PC-9 (cell line): Measurements from ENCODE around the gene WIPI1. TPM values are rescaled to one million over a fixed set of nuclear protein-coding genes. Genes with fewer than 3 reads are reported as not detected.

Source experiments
- BruUV-seq: library from RNA; stranded (reverse); fragments of 400-500 nt; replicated peaks from 2 replicates; lab custom pipeline; 2021; lab: Mats Ljungman, UMichigan
- CTCF ChIA-PET: fragments of 300-600 bp; sonication (Branson Sonifier 250); formaldehyde crosslinking; loops from one replicate; lab custom pipeline; 2022; ENCODE audit warnings: antibody characterized with exemption; lab: Charles Lee
- POLR2A ChIA-PET: fragments of 300-600 bp; sonication (Branson Sonifier 250); formaldehyde crosslinking; loops from one replicate; lab custom pipeline; 2022; ENCODE audit warnings: antibody characterized with exemption; ENCODE audit not compliant: unreplicated experiment; lab: Charles Lee
- DNase-seq, 2 experiments: peaks; one replicate each; pipeline versions ENCODE4 v3.0.0 to v3.0.0-alpha.2; 2015 to 2022; ENCODE audit warnings: mixed read lengths in 1 of 2
- H2AFZ ChIP-seq: fragments of 200-600 bp; sonication (generic); 2 replicates; pipeline ENCODE4 v1.8.1; 2017; ENCODE audit warnings: antibody characterized with exemption
- H3F3A ChIP-seq: fragments of 200-600 bp; sonication (generic); 2 replicates; pipeline ENCODE4 v1.8.1; 2017; ENCODE audit warnings: antibody characterized with exemption, mild to moderate bottlenecking, low read depth; ENCODE audit not compliant: insufficient read depth
- H3K27ac ChIP-seq: fragments of 200-600 bp; sonication (generic); 2 replicates; pipeline ENCODE4 v1.6.1; 2016; ENCODE audit warnings: mixed run types
- H3K27me3 ChIP-seq: fragments of 200-600 bp; sonication (generic); 2 replicates; pipeline ENCODE4 v1.6.1; 2016; ENCODE audit warnings: low read depth, mixed run types; ENCODE audit not compliant: insufficient read depth
- H3K36me3 ChIP-seq: fragments of 200-600 bp; sonication (generic); 2 replicates; pipeline ENCODE4 v1.6.1; 2016; ENCODE audit warnings: low read depth, mixed run types
- H3K4me1 ChIP-seq: fragments of 200-600 bp; sonication (generic); replicated peaks from 2 replicates; pipeline ENCODE4 v1.6.1; 2016; ENCODE audit warnings: mixed run types; ENCODE audit not compliant: insufficient read depth
- H3K4me2 ChIP-seq: fragments of 200-600 bp; sonication (generic); 2 replicates; pipeline ENCODE4 v1.6.1; 2017; ENCODE audit warnings: mixed run types
- H3K4me3 ChIP-seq: fragments of 200-600 bp; sonication (generic); 2 replicates; pipeline ENCODE4 v1.6.1; 2016; ENCODE audit warnings: mixed run types
- H3K79me2 ChIP-seq: fragments of 200-600 bp; sonication (generic); 2 replicates; pipeline ENCODE4 v1.6.1; 2017; ENCODE audit warnings: low read depth, mixed run types
- H3K9me2 ChIP-seq: fragments of 200-600 bp; sonication (generic); 2 replicates; pipeline ENCODE4 v1.8.1; 2017; ENCODE audit warnings: mild to moderate bottlenecking; ENCODE audit not compliant: insufficient read depth
- H3K9me3 ChIP-seq: fragments of 200-600 bp; sonication (generic); 2 replicates; pipeline ENCODE4 v1.8.1; 2016; ENCODE audit warnings: low read depth; ENCODE audit not compliant: insufficient read depth
- H4K20me1 ChIP-seq: fragments of 200-600 bp; sonication (generic); 2 replicates; pipeline ENCODE4 v1.8.1; 2017; ENCODE audit not compliant: insufficient read depth
- EZH2 ChIP-seq: fragments of 200-600 bp; sonication (generic); IDR thresholded peaks from 2 replicates; pipeline ENCODE4 v1.8.0; 2017; ENCODE audit warnings: antibody characterized with exemption, low read depth
- intact Hi-C: fragments of 100-400 bp; cut with micrococcal nuclease; formaldehyde crosslinking; loops from one replicate; pipeline ENCODE4 v1.10.0; 2022; ENCODE audit not compliant: unreplicated experiment
- total RNA-seq: library from RNA; stranded (reverse); gene quantifications from 2 replicates; pipeline ENCODE4 v1.2.3, GENCODE V29; 2021
- TF ChIP-seq, protein P1 (sequence below): fragments of 200-600 bp; sonication (generic); conservative IDR thresholded peaks from 2 replicates; pipeline ENCODE4 v1.6.1; 2017; ENCODE audit warnings: mixed run types, antibody characterized with exemption, mild to moderate bottlenecking, moderate library complexity

WIPI1 gene
- total RNA-seq, 1 experiment from 2014 or later = 11.2 TPM

DNA sequence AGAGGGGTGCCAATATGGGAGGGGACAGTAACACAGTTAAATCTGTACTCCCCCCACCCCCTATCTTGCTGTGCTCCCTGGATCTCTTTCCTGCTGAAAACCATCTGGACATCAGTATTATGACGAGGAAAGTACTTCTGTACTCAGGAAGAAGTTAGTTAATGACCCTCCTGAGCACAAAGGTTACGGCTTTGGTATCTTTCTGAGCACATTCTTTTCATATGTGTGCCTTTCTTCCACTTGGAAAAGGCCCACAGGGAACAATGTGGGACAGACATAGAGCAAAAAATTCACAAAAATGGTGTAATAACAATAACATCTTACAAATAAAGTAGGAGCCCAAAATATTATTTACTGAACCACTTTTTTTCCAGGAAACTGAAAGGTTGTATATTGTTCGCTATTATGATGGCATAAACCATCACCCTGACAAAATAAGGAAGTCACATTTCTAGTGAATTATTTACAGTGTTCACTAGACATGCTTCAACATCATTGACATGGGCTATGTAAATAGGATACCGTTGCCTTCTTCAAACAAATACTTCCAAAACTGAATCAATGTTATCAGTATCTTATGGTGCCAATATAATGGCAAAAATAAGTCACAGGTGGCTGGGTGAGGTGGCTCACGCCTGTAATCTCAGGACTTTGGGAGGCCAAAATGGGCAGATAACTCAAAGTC lies 5.5 kb downstream of the WIPI1 start:
- Histone ChIP-seq H3K79me2 (no peaks in the 10 kb centered on the region), H3K27me3 (no peaks in the 10 kb centered on the region), H3K9me3 (no peaks in the 10 kb centered on the region), H4K20me1 (no peaks in the 10 kb centered on the region), H2AFZ (no peak overlapping the region), H3K9me2 (no peaks in the 10 kb centered on the region), H3K4me1 (peaks cover 18% of the 10 kb centered on the region), H3K27ac (no peak overlapping the region), H3K4me3 (no peak overlapping the region), H3F3A (peaks cover 24% of the 10 kb centered on the region), H3K36me3 (no peaks in the 10 kb centered on the region), H3K4me2 (no peak overlapping the region)
- intact Hi-C loops = no loop called here
- POLR2A ChIA-PET = no interaction called here
- no TSS peak for BruUV-seq
- CTCF ChIA-PET = no interaction called here
- no peak for DNase-seq
- TF ChIP-seq, protein P1, sequence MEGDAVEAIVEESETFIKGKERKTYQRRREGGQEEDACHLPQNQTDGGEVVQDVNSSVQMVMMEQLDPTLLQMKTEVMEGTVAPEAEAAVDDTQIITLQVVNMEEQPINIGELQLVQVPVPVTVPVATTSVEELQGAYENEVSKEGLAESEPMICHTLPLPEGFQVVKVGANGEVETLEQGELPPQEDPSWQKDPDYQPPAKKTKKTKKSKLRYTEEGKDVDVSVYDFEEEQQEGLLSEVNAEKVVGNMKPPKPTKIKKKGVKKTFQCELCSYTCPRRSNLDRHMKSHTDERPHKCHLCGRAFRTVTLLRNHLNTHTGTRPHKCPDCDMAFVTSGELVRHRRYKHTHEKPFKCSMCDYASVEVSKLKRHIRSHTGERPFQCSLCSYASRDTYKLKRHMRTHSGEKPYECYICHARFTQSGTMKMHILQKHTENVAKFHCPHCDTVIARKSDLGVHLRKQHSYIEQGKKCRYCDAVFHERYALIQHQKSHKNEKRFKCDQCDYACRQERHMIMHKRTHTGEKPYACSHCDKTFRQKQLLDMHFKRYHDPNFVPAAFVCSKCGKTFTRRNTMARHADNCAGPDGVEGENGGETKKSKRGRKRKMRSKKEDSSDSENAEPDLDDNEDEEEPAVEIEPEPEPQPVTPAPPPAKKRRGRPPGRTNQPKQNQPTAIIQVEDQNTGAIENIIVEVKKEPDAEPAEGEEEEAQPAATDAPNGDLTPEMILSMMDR = no peak
- no peak for TF ChIP-seq EZH2

DNA sequence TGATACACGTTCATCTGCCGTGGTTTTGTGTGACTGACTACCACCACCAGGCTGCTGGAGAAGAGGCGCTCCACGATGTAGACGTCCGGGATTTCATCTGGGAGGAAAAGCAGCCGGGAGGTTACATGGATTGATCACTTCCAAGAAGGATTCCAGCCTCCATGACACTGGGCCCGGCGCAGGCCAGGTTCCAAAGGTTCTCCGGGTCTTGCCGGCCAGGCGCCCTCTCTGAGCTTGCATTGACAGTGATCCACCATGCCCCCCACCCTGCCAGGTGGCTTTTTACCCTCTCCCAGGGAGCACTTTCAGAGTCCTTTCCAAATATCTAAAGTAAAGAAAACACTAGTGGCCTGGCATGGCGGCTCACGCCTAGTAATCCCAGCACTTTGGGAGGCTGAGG lies 6.5 kb downstream of the WIPI1 start:
- no peak for DNase-seq
- peaks cover 11% of the 10 kb centered on the region for H3K4me1 ChIP-seq
- H3K9me3 ChIP-seq = no peaks in the 10 kb centered on the region
- BruUV-seq = no TSS peak
- no peaks in the 10 kb centered on the region for H3K79me2 ChIP-seq
- H3K36me3 ChIP-seq = no peaks in the 10 kb centered on the region
- H2AFZ ChIP-seq = no peak overlapping the region
- no peaks in the 10 kb centered on the region for H3K9me2 ChIP-seq
- no peak overlapping the region for H3K27ac ChIP-seq
- no peak overlapping the region for H3K4me2 ChIP-seq
- peaks cover 16% of the 10 kb centered on the region for H3F3A ChIP-seq
- intact Hi-C loops = no loop called here
- POLR2A ChIA-PET = interaction anchor here (0.6 kb wide), 1 partner anchor 125 kb away, joined by 8 read pairs; no protein-coding TSS in a partner anchor
- H3K4me3 ChIP-seq = no peak overlapping the region
- TF ChIP-seq, protein P1 = no peak
- TF ChIP-seq EZH2 = no peak
- no peaks in the 10 kb centered on the region for H4K20me1 ChIP-seq
- H3K27me3 ChIP-seq = no peaks in the 10 kb centered on the region
- CTCF ChIA-PET = interaction anchor here (0.6 kb wide), 1 partner anchor 202 kb away, joined by 3 read pairs; no protein-coding TSS in a partner anchor

DNA sequence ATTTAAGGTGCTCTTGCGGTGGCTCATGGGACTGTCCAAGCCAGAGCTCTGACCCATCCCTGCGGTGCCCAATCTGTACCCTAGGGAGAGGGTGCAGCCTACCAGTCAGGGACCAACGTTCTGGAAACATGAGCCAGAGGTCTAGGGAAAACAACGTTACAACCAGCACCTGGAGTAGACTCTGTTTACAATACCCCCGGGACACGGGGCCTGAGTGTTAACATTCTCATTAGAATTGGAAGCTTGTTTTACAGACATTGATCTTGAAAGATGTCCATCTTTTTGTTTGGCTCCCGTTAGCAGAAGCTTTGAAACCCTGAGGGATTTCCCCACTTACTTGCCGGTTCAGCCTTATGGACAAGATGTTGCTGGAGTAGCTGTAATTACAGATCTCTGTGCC lies 6.9 kb downstream of the WIPI1 start:
- DNase-seq = no peak
- H3K27ac ChIP-seq = no peak overlapping the region
- no peaks in the 10 kb centered on the region for H3K9me3 ChIP-seq
- H2AFZ ChIP-seq = no peak overlapping the region
- no peak for TF ChIP-seq EZH2
- TF ChIP-seq, protein P1 = no peak
- ChIA-PET CTCF (interaction anchor here (0.6 kb wide), 1 partner anchor 201 kb away, joined by 3 read pairs; no protein-coding TSS in a partner anchor), POLR2A (interaction anchor here (0.6 kb wide), 1 partner anchor 125 kb away, joined by 8 read pairs; no protein-coding TSS in a partner anchor)
- H3K27me3 ChIP-seq = no peaks in the 10 kb centered on the region
- H3K4me2 ChIP-seq = no peak overlapping the region
- no peak overlapping the region for H3K4me3 ChIP-seq
- peaks cover 7% of the 10 kb centered on the region for H3K4me1 ChIP-seq
- no peaks in the 10 kb centered on the region for H3K36me3 ChIP-seq
- no peaks in the 10 kb centered on the region for H3K9me2 ChIP-seq
- intact Hi-C loops = no loop called here
- H4K20me1 ChIP-seq = no peaks in the 10 kb centered on the region
- H3K79me2 ChIP-seq = no peaks in the 10 kb centered on the region
- BruUV-seq = no TSS peak
- peaks cover 12% of the 10 kb centered on the region for H3F3A ChIP-seq
